Skin of body (tissue), 2 donors: ENCODE measurements around the gene PLCXD3. TPM values are rescaled to one million over a fixed set of nuclear protein-coding genes. Genes with fewer than 3 reads are reported as not detected.
"Not testable (repeated sequence)": the region's sequence is repeated elsewhere in the genome, so short reads cannot be mapped to it uniquely, and the experiment has no call there.

Experiments used
- DNase-seq: peaks from one replicate; lab custom pipeline; 2025; lab: John Stamatoyannopoulos, UW
- total RNA-seq: library from RNA; depleted of rRNA; stranded (reverse); fragments of >200 nt; gene quantifications from one replicate; pipeline ENCODE4 v1.2.3, GENCODE V29; 2014

PLCXD3 gene
- total RNA-seq, 1 donor from 2014 or later, result 0.10 TPM

DNA sequence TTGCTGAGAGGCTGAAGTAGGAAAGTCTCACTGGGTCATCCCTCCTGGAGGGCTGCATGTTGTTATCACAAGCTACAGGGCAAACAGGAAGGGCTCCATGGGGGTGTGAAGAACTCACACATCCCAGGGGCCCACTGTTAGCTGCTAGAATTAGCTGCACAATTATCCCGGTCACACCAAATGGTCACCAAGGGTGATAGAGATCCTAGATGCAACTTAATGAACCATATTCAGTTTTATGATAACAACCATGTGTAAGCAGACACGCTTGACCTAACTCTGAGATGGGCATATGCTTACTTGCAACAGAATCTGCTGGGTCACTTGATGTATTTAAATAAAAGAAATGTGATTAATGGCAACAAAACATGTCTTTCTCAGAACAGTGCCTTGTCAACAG lies 153.6 kb downstream of the PLCXD3 start:
- no peak for DNase-seq

DNA sequence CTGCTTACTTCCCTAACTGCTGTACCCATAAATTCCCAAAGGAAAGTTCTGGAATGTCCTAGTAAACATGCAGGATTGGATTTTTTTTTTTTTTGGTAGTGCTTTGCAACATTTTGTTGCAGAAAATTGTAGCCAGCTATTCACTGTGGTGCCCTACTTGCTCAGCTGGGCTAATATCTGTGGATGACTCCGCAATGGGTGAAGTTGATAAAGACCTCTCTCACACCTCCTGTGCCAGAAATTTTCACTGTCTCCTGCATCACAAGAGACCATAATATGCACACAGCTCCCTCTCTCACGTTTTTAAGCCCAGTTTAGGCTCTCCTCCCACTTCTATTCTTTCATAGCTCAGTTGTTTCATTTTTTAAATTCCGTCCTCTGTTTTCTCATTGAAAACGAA lies 160.6 kb downstream of the PLCXD3 start:
- DNase-seq, result no peak

DNA sequence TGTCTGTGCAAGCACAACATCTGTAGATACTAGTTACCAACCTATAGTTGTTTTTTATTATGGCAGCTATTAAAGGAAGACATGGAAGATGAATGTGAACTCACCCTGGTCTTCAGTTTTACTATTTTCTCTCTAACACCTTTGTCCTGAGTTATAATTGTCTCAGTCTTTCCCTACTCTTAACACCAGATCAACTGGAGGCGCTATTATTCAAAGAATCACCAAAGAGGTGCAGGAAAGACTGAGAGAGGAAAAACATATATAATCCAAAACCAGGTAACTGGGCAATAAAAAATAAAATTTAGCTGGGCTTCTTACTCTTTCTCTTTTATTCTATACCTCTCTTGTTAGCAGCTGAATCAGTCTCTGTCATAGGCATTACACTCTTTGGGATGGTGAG lies 162.8 kb downstream of the PLCXD3 start:
- DNase-seq, result no peak

DNA sequence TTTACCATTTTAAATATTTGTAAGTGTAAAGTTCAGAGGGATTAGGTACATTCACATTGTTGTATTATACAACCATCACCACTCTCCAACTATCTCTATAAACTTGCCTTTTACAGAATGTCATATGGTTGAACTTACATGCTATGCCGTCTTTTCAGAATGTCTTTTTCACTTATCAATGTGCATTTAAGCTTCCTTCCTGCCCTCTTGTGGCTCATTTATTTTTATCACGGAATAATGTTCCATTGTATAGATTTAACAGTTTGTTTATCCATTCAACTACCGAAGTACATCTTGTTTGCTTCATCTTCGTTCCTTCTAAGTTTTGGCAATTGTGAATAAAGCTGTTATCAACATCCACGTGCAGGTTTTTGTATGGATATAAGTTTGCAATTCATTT lies 163.8 kb downstream of the PLCXD3 start:
- no peak for DNase-seq

DNA sequence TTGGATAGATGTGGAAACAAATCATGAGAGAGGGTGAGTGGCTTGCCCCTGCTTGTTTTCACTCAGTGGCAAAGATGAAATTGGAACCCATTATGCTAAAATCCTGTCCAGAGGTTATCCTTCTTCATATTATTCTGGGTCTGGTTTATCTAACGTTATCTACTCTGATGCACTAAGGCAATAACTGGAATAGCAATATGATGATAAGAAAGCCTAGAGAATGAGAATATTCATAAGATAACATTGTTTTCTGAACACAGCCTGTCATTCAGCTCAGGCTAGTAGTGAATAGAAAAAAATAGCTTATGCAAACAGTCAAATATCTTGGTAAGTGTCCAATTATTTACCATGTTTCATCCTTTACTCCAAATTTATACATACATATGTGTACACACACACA lies 165.1 kb downstream of the PLCXD3 start:
- no peak for DNase-seq

DNA sequence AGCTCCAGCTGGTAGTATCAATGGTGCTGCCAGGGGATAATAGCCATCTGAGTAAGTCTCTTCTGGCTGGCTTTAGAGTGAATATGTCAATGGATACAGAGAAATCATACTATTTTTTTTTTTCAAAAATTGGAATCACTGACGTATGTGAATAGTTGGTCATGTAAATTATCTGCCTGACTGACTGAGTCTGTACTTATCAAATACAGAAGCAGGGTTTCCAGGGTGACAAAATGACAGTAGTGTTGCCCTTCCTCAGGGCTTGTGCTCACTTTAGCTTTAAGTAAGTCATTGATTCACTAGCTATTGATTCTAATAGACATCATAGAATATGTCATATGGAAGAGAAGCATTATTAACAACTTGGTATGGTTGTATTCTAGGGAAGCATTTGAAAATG lies 171.1 kb downstream of the PLCXD3 start:
- DNase-seq, result no peak

DNA sequence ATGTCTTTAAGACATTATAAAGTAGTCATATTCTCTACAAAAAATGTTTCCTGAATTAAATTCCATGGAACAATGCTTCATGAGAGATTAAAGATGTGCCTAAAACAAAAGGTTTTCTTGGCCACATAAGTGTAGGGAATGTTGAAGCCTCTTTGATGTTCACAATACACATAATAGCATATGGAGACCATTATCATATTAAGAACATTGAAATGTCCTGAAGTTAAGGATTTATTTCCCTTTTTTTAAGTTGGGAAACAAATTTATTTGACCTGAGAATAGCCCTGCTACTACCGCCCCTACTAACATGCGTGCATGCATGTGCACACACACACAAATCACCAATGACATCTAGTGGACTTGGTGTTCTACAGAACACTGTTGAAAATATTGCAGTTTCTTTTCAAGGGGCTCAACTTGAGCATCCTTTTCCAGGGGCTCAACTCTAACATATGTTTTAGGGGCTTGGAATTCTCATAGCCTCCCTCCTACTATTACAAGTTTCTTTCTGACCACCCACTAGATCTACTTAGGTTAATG lies 172.2 kb downstream of the PLCXD3 start:
- no peak for DNase-seq

DNA sequence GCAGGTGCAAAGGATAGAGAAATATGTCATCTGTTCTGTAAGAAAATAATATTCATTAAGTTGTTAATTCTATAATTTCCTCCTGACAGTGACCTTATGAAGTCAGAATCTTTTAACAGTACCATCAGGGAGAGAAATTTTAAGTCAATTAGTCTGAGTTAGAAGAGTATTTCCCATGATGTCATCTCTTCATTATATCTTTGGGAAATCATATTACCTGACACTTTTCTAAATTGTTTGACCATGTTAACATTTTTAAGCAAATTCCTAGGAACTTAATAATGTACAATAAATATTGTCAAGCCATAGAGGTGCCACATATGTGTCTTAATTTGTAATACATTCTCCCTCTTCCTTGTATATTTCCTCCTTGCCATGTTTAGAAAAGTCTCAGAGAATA lies 172.7 kb downstream of the PLCXD3 start:
- DNase-seq, result no peak

DNA sequence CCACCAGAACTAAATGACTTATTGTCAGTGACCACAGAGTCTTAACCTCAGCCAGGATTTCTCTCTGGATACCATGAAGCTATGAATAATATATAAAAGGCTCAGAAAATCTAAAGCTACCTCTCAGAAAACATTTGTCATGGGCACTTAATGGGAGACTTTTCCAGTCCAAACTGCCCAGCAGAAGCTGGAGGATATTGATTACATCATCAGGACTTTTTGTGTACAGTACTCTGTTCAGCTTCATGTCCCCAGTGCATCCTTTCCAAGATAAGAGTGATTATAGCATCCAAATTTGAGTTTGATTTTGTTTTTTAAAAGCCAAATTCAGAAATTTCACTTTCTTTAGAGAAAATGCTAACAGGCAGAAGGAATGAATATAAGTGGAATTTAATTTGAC lies 173.2 kb downstream of the PLCXD3 start:
- no peak for DNase-seq

DNA sequence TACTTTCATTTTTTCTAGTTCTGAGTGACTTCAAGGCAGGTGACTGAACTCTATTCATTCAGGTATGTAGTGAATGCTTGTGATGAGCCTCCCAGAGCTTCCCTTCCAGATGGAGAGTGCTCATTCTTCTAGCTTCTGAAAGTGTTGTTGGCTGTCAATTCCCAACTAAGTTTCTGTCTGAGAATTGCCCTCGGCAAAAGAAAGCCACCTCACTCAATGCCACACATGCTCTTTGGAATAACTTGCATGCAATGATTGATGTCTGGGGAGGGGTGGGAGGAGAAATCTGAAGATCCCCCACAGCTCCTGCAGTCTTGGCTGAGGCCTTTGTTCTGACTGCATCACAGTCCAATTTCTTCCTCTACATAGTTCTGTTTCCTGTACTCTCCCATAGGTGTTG lies 173.9 kb downstream of the PLCXD3 start:
- no peak for DNase-seq

DNA sequence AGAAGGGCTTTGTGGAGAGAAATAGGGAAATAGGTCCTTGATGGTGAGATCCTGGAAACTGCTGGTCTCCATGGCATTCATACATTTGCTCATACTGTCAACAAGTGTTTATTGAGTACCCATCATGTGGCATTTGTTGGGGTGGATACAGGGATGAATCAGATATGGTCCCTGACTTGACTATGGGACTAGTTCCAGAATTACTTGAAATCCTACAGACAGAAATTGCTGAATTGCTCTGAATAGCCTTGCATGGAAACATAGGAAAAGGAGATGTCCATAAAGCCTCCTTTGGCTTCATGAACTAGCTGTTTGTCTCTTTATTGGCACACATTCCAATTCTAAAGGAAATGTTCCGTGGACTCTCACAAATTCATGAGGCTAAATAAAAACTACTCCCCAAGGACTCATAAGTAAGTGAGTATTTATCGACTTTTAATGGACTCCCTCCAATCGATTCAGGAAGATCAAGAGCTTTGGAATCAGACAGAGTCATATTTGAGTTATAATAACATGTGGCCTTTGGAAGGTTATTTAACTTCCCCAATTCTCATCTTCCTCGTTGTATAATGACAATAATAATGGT lies 174.7 kb downstream of the PLCXD3 start:
- peak; percentile 34 for DNase-seq

DNA sequence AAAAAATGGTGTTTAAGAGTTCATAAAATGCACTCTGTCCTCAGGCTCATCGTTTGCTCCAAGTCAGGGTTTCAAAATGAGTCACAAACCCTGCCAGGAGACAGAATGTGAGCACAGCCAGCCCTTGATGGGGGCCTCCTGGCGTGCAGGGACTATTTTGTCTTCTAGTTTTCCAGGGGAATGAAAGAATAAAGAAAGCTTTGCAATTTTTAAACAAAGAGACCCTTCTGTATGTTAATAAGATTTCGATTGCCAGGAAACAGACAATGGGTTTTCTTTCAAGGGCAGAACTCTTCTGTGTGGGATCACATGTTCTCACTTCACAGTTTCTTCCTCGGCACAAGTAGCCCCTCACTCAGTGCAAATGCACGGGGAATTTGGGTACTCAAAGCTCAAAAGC lies 175.6 kb downstream of the PLCXD3 start:
- no peak for DNase-seq

DNA sequence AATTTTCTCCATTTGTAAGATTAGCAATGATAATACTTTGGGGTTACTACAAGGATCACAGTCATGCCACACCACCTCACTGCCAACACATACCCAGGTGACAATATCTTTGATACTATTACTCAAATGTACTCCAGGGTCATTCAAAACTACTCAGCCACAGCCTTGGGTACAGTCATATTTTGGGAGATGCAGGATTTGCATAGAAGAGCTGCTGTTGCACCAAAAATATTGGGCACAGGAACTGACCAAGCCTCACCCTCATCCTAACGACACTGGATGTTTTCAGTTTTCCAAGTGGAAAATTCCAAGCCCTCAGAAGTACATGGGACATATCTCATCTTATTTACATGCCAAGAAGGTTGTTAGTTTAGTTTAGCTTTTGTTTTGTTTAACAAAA lies 176.2 kb downstream of the PLCXD3 start:
- DNase-seq, result no peak

DNA sequence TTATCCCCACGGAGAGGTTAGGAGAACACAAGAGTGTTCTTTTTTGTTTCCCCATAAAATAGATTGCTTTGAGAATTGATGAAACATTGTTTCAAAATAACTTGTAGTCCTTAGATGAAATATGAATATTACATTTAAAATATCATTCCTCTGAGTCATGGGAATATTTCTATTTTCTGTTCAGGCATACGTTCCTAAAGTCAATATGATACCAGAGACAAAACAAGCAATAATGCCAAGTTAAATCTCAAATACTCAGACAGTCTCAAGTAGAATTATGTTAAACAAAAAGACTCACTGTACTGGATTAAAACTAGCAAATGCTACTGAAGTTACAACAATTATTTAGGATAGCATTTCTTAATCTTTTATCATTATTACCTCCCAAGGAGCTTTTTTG lies 185.3 kb downstream of the PLCXD3 start:
- DNase-seq, result no peak

DNA sequence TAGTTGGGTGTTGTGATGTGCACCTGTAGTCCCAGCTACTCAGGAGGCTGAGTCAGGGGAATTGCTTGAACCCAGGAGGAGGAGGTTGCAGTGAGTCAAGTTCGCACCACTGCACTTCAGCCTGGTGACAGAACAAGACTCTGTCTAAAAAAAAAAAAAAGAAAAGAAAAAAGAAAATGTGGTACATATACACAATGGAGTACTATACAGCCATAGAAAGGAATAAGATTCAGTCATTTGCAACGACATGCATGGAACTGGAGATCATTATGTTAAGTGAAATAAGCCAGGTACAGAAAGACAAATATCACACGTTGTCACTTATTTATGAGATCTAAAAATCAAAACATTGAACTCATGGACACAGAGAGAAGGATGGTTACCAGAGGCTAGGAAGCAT lies 187.6 kb downstream of the PLCXD3 start:
- not testable (repeated sequence) for DNase-seq

DNA sequence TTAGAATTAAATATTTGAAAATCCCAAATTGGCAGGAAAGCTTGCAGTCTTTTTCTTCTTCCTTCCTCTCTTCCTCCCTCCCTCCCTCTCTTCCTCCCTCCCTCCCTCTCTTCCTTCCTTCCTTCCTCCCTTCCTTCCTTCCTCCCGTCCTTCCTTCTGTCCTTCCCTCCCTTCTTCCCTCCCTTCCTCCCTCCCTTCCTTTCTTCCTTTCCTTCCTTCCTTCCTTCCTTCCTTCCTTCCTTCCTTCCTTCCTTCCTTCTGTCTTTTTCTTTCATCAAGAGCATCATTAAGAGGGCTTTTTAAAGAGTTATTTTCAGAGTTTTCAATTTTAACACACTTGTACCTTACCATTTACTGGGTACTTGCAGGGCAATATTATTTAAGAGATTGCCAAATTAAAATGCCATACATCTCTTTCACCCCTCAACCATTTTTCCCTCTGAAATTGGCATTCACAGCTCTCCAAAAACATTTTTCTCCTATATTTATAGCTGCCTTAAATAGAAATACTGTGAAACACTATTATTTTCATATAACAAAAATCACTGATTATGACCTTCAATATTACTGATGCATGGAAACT lies 197.8 kb downstream of the PLCXD3 start:
- no peak for DNase-seq

DNA sequence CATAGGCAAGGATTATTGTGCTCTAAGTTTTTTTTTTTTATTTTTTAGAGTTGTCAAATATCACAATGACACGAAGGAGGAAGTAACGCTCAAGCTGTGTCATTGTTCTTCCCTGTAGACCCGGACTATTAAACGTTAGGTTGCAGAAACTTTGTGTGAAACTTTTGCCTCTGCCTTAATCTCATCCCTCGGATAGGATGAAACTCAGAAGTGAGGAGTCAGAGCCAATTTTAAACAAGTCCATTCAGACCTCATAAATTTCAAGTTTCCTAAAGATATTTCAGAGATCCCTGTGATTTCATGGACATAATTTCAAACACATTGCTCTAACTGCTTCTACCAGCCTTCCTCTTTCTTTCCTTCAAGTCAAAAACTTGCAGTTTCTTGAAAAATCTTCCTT lies 198.3 kb downstream of the PLCXD3 start:
- DNase-seq, result no peak

DNA sequence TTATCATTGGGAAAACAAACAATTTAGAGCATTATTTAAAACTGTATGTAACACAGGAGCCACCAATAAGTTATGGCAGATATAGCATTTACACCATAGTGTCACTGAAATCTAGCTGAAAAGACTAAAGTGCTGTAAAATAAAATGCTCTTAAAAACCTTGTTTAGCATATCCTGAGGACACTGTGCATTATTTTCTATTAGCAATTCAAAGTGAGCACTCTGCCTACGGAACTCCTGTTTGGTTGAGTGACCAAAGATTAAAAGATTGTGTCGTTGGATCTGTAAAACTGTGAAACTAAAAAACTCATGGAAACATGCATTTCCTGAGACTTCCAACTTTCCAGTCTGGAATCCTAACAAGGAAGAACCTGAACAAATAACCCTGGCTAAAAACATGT lies 201.1 kb downstream of the PLCXD3 start:
- DNase-seq, result no peak

DNA sequence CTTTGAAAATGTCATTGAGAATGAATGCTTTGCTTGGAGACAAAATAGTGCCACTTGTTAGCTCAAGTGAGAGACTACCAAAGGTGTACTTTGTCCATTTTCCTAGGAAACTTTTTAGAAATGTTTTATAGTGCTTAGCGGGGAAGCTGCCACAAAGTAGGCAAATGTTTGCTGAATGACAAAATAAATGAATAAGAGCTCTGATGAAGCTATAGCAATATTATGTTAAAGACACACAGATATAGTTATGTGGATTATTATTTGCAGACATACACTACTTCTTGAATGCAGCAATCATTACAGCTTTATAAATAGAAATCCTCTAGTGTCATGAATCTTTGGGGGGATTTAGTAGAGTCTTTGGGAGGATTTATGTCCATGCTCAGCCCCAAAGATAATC lies 204.4 kb downstream of the PLCXD3 start:
- no peak for DNase-seq

DNA sequence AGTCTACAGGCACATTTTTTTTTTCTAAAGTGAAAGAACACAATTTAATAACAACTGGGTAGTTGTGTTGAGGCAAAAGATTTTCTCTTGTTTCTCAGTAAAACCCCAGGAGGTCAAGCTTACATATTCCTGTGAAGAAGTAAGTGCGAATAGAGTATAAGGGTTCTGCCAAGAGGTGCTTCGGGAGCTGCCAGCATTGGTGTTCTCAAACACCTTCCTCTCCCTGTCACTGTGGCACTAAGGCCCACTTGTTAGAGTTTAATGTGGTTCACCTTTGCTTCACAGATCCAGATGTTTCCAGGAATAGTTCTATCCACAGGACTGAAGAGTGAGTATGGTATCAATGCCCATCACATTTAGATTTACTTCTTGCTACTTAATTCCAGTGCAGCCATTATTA lies 205.3 kb downstream of the PLCXD3 start:
- no peak for DNase-seq

DNA sequence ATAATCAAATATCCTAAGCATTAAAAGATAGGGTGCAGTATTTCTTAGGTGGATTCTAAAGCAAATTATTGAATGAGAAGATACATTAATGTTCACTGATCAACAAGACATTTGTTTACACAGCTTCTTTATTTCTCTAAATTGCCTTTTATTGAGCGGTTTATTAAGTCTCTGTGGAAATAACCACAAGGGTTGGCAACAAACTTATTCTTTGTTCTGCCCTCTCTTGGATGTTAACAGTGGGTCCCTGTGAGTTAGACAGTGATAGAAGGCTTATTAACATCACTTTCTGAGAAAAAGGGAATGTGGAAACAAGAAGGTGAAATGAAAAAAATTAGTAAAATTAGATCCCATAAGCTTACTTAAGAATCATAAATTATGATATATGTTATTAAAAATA lies 214.3 kb downstream of the PLCXD3 start:
- no peak for DNase-seq

DNA sequence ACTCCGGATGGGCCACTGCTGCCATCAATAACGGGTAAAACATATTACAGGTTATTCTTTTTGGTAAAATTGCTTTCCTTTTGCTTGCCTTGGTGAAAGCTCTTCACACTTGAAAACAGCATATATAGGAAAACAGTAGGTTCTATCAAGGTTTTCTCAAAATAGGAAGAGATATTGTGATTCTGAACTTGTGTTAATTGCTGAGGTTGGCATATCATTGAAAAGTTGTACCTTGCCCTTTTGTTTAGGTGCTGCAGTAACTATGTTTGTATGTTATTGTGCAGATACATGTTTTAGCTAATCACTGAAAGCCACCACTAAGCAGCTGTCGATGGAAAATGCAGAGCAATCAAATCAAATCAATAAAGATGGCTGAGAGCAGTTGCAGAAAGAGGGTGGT lies 219.1 kb downstream of the PLCXD3 start:
- no peak for DNase-seq

DNA sequence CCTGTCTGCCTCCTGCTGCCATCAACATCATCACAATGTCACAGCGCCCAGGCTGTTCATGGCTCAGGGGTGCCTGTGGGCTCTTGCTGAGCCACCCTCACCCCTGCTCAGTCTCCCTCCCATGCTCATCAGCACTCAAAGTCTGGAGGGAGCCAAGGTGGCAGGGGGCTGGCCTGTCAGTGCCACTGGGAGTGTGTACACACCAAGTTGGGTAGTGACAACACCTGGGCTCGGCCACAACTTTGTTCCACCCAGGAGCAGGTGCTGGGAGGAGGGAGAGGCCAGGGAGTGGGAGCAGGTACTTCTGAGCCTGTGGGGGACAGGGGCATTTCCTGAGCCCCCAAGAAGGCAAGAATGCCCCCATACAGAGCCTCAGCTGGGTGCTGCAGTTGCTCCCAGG lies 219.6 kb downstream of the PLCXD3 start:
- DNase-seq, result no peak
